ENCODE results near the gene ROGDI. TPM values are rescaled to one million over a fixed set of nuclear protein-coding genes. Genes with fewer than 3 reads are reported as not detected.
"Not testable (repeated sequence)": the region's sequence is repeated elsewhere in the genome, so short reads cannot be mapped to it uniquely, and the experiment has no call there.

ROGDI gene
- total RNA-seq, 3 donors from 2014 or later (not counting 1 experiment from before 2014, with no cell fraction given), result 6.6 to 15.5 (median 7.5) TPM

DNA sequence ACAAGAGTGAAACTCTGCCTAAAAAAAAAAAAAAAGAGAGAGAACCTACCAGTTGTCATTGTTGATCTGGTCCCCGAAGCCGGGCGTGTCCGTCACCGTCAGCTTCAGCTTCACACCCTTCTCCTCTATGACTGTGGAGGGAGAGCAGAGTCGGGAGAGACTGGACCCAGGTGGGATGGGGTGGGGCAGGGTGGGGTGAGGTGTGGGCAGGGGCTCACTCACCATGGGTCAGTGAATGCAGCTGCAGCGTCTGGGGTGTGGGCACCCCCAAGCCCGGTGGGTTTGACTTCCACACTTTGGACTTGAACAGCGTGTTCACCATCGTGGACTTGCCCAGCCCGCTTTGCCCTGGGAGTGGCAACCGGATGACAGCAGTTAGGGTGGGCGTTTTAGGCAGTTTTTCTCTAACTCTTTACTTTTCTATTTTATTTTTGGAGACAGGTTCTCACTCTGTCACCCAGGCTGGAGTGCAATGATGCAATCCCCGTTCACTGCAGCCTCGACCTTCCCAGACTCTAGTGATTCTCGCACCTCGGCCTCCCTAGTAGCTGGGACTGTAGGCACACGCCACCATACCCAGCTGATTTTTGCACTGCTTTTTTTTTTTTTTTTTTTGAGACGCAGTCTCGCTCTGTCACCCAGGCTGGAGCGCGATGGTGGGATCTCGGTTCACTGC lies 16.5 kb downstream of the ROGDI start:
- Mint-ChIP-seq H3K4me1 (no peaks in the 10 kb centered on the region), H3K9me3 (no peaks in the 10 kb centered on the region), H3K36me3 (no peaks in the 10 kb centered on the region), H3K27me3 (ENCODE audit: low read depth in 2 of 2) (peaks cover 0 to 3% of the 10 kb centered on the region in 2 donors), H3K27ac (no peak overlapping the region), H3K4me3 (no peak overlapping the region)
- intact Hi-C loops (cut with micrococcal nuclease), result no loop called here
- ATAC-seq, result no peak
- Histone ChIP-seq H3K36me3 (ENCODE audit: control insufficient read depth, insufficient read depth, low read length) (no peaks in the 10 kb centered on the region), H3K27ac (ENCODE audit: low read length) (no peak overlapping the region), H3K4me1 (ENCODE audit: control insufficient read depth, insufficient read depth, low read length) (no peaks in the 10 kb centered on the region), H3K27me3 (ENCODE audit: control insufficient read depth, insufficient read depth, low read length) (no peaks in the 10 kb centered on the region), H3K4me3 (ENCODE audit: low read length) (no peak overlapping the region), H3K9me3 (ENCODE audit: control insufficient read depth, insufficient read depth, low read length) (no peaks in the 10 kb centered on the region)
- 91% methylated on average over 12 of the region's 23 CpGs for WGBS (ENCODE audit: insufficient coverage)
- no peak for DNase-seq
- TF ChIP-seq, protein P1, sequence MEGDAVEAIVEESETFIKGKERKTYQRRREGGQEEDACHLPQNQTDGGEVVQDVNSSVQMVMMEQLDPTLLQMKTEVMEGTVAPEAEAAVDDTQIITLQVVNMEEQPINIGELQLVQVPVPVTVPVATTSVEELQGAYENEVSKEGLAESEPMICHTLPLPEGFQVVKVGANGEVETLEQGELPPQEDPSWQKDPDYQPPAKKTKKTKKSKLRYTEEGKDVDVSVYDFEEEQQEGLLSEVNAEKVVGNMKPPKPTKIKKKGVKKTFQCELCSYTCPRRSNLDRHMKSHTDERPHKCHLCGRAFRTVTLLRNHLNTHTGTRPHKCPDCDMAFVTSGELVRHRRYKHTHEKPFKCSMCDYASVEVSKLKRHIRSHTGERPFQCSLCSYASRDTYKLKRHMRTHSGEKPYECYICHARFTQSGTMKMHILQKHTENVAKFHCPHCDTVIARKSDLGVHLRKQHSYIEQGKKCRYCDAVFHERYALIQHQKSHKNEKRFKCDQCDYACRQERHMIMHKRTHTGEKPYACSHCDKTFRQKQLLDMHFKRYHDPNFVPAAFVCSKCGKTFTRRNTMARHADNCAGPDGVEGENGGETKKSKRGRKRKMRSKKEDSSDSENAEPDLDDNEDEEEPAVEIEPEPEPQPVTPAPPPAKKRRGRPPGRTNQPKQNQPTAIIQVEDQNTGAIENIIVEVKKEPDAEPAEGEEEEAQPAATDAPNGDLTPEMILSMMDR (IDR thresholded peaks at IDR 0.05), result no peak

DNA sequence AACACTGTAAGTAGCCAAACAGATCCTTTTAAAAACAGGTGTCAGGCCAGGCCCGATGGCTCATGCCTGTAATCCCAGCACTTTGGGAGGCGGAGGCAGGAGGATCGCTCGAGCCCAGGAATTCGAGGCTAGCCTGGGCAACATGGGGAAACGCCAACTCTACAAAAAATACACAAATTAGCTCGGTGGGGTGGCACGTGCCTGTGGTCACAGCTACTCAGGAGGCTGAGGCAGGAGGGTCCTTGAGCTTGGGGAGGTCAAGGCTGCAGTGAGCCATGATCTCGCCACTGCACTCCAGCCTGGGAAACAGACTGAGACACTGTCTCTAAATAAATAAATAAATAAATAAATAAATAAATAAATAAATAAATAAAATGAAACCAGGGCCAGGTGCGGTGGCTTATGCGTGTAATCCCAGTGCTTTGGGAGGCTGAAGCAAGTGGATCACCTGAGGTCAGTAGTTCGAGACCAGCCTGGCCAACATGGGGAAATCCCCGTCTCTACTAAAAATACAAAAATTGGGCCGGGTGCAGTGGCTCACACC lies 17.9 kb downstream of the ROGDI start:
- H3K9me3 Mint-ChIP-seq; H3K36me3 Mint-ChIP-seq; intact Hi-C loops (cut with micrococcal nuclease); H3K36me3 ChIP-seq (ENCODE audit: control insufficient read depth, insufficient read depth, low read length); H3K27ac Mint-ChIP-seq; H3K4me1 ChIP-seq (ENCODE audit: control insufficient read depth, insufficient read depth, low read length); DNase-seq; ATAC-seq; H3K9me3 ChIP-seq (ENCODE audit: control insufficient read depth, insufficient read depth, low read length); H3K4me3 Mint-ChIP-seq; H3K27me3 Mint-ChIP-seq (ENCODE audit: low read depth in 2 of 2); H3K4me1 Mint-ChIP-seq; H3K27me3 ChIP-seq (ENCODE audit: control insufficient read depth, insufficient read depth, low read length); H3K4me3 ChIP-seq (ENCODE audit: low read length); H3K27ac ChIP-seq (ENCODE audit: low read length): not testable (repeated sequence)
- WGBS (ENCODE audit: insufficient coverage), result 92% methylated on average over 12 of the region's 14 CpGs

DNA sequence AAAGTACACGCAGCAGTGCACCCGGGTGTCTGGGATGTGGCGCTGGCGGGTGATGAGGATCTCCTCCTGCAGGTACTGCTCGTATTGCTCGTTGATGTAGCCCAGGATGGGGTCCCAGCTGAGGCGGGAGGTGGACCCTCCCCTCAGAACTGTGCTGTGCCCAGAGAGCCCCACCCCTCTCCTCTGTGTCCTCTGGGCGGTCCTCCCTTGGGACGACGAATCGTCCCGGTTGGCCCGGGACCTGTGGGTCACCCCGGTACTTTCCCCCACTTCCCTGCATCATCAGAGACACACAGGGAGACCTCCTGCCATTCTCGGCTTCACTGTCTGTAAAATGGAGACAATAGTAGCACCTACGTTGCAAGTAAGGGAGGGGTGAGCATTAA lies 18.5 kb downstream of the ROGDI start:
- peaks cover 0 to 3% of the 10 kb centered on the region in 2 donors for H3K27me3 Mint-ChIP-seq (ENCODE audit: low read depth in 2 of 2)
- no peak overlapping the region for H3K4me3 Mint-ChIP-seq
- 89% methylated on average over 16 of the region's 16 CpGs for WGBS (ENCODE audit: insufficient coverage)
- TF ChIP-seq, protein P1 (IDR thresholded peaks at IDR 0.05), result no peak
- ATAC-seq (no peak), DNase-seq (no peak)
- H3K27ac Mint-ChIP-seq, result no peak overlapping the region
- Histone ChIP-seq H3K27me3 (ENCODE audit: control insufficient read depth, insufficient read depth, low read length) (no peaks in the 10 kb centered on the region), H3K27ac (ENCODE audit: low read length) (no peak overlapping the region), H3K9me3 (ENCODE audit: control insufficient read depth, insufficient read depth, low read length) (no peaks in the 10 kb centered on the region), H3K4me1 (ENCODE audit: control insufficient read depth, insufficient read depth, low read length) (no peaks in the 10 kb centered on the region), H3K4me3 (ENCODE audit: low read length) (no peak overlapping the region), H3K36me3 (ENCODE audit: control insufficient read depth, insufficient read depth, low read length) (no peaks in the 10 kb centered on the region)
- no peaks in the 10 kb centered on the region for H3K9me3 Mint-ChIP-seq
- no peaks in the 10 kb centered on the region for H3K36me3 Mint-ChIP-seq
- no peaks in the 10 kb centered on the region for H3K4me1 Mint-ChIP-seq
- intact Hi-C loops (cut with micrococcal nuclease), result no loop called here

DNA sequence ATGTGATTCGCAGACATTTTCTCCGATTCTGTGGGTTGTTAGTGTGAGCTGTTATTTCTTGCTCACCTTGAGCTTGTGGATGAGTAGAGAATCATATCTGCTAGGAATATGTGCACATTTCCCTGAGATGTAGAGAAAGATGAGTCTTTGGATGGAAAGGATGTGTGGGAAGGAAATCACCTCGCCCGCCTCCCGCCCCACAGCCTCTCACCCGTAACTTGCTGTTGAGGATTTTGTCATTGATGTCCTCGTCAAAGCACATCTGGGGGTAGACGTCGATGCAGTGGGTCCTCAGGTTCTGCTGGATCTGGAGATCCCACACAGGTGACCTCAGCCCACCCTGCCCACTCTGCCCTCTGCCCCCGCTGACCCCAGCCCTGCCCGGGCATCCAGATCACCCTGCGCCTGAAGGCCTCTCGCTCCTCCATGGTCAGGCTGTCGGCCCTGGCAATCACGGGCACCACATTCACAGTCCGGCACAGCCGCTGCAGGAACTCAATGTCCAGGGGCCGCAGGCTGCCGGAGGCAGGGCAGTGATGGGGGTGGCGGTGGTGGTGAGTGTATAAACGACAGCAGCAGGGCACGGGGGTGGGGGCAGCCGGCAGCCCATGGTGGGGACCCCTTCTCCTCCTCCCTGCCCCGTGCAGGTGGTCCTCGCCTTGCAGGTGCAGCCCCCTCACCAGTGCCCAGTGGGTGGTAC lies 19.0 kb downstream of the ROGDI start:
- Mint-ChIP-seq H3K36me3 (no peaks in the 10 kb centered on the region), H3K27me3 (ENCODE audit: low read depth in 2 of 2) (peaks cover 0 to 3% of the 10 kb centered on the region in 2 donors), H3K4me3 (no peak overlapping the region), H3K9me3 (no peaks in the 10 kb centered on the region), H3K4me1 (no peaks in the 10 kb centered on the region), H3K27ac (no peak overlapping the region)
- ATAC-seq (no peak), DNase-seq (no peak)
- intact Hi-C loops (cut with micrococcal nuclease), result no loop called here
- WGBS (ENCODE audit: insufficient coverage), result 90% methylated on average over 25 of the region's 25 CpGs
- H3K9me3 ChIP-seq (ENCODE audit: control insufficient read depth, insufficient read depth, low read length), result no peaks in the 10 kb centered on the region
- H3K27ac ChIP-seq (ENCODE audit: low read length), result no peak overlapping the region
- no peaks in the 10 kb centered on the region for H3K27me3 ChIP-seq (ENCODE audit: control insufficient read depth, insufficient read depth, low read length)
- H3K36me3 ChIP-seq (ENCODE audit: control insufficient read depth, insufficient read depth, low read length), result no peaks in the 10 kb centered on the region
- TF ChIP-seq, protein P1 (IDR thresholded peaks at IDR 0.05), result no peak
- no peaks in the 10 kb centered on the region for H3K4me1 ChIP-seq (ENCODE audit: control insufficient read depth, insufficient read depth, low read length)
- H3K4me3 ChIP-seq (ENCODE audit: low read length), result no peak overlapping the region
